WTC11 (cell line): ENCODE data around the gene SLIT3.

ENCODE experiments used
- CREB1 ChIP-seq: sonication (generic); formaldehyde crosslinking; IDR thresholded peaks from 2 replicates; pipeline ENCODE4 v1.8.0; 2023; ENCODE audit warnings: mild to moderate bottlenecking, missing genetic modification reagents
- FOXJ3 ChIP-seq: sonication (generic); formaldehyde crosslinking; IDR thresholded peaks from 2 replicates; pipeline ENCODE4 v1.9.0; 2021; ENCODE audit warnings: missing genetic modification reagents, mild to moderate bottlenecking, borderline replicate concordance
- GTF2I ChIP-seq: fragments of 250-450 bp; sonication (Bioruptor Pico); conservative IDR thresholded peaks from 2 replicates; pipeline ENCODE4 v1.4.0; 2021; ENCODE audit warnings: mild to moderate bottlenecking
- SMAD3 ChIP-seq: sonication (generic); formaldehyde crosslinking; IDR thresholded peaks from 2 replicates; pipeline ENCODE4 v1.8.0; 2022; ENCODE audit warnings: missing genetic modification reagents, mild to moderate bottlenecking, borderline replicate concordance
- TCF7 ChIP-seq: sonication (generic); formaldehyde crosslinking; IDR thresholded peaks from 2 replicates; pipeline ENCODE4 v1.8.0; 2022; ENCODE audit warnings: mild to moderate bottlenecking, low read depth, missing genetic modification reagents, moderate library complexity
- TP53 ChIP-seq: sonication (generic); formaldehyde crosslinking; IDR thresholded peaks from 2 replicates; pipeline ENCODE4 v1.8.1; 2023; ENCODE audit warnings: mild to moderate bottlenecking, missing genetic modification reagents
- ZNF671 ChIP-seq: fragments of 250-450 bp; sonication (Bioruptor Pico); IDR thresholded peaks from 2 replicates; pipeline ENCODE4 v1.8.0; 2021; ENCODE audit warnings: mild to moderate bottlenecking
- TF ChIP-seq, protein P1 (sequence below): fragments of 200-600 bp; IDR thresholded peaks from 2 replicates; pipeline ENCODE4 v1.8.0; 2022; ENCODE audit warnings: antibody characterized with exemption
- TF ChIP-seq, protein P2 (sequence below): sonication (generic); formaldehyde crosslinking; IDR thresholded peaks from 2 replicates; pipeline ENCODE4 v1.8.1; 2022; ENCODE audit warnings: low read depth, mild to moderate bottlenecking, moderate library complexity, missing genetic modification reagents, borderline replicate concordance
- TF ChIP-seq, protein P3 (sequence below): sonication (generic); formaldehyde crosslinking; conservative IDR thresholded peaks from 2 replicates; pipeline ENCODE4 v1.8.1; 2022; ENCODE audit warnings: mild to moderate bottlenecking, missing genetic modification reagents
- TF ChIP-seq, protein P4 (sequence below): sonication (generic); formaldehyde crosslinking; IDR thresholded peaks from 2 replicates; pipeline ENCODE4 v1.8.0; 2022; ENCODE audit warnings: mild to moderate bottlenecking, missing genetic modification reagents

DNA sequence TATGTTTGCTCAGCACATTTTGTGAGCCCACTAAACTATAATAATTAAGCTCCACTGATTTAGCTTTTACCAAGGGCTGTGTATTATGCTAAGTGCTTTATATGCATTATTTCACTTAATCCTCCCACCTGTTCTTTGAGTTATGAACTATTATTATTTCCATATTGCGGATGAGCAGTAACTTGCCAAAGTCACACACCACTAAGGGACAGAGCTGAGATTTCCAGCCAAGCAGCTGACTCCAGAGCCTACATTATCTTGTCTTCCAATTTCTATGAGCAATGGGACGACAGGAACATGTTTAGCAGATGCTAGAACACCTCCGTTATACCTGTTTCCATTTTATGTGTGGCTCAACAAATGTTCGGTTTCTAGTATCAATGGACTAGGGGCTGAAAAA lies 484.3 kb downstream of the SLIT3 start:
- TF ChIP-seq FOXJ3 (CRISPR knock-in tag) (no peak), CREB1 (CRISPR knock-in tag) (no peak), GTF2I (CRISPR knock-in tag) (no peak), SMAD3 (no peak), TP53 (no peak), ZNF671 (CRISPR knock-in tag) (no peak), TCF7 (CRISPR knock-in tag) (no peak)
- TF ChIP-seq, protein P1, sequence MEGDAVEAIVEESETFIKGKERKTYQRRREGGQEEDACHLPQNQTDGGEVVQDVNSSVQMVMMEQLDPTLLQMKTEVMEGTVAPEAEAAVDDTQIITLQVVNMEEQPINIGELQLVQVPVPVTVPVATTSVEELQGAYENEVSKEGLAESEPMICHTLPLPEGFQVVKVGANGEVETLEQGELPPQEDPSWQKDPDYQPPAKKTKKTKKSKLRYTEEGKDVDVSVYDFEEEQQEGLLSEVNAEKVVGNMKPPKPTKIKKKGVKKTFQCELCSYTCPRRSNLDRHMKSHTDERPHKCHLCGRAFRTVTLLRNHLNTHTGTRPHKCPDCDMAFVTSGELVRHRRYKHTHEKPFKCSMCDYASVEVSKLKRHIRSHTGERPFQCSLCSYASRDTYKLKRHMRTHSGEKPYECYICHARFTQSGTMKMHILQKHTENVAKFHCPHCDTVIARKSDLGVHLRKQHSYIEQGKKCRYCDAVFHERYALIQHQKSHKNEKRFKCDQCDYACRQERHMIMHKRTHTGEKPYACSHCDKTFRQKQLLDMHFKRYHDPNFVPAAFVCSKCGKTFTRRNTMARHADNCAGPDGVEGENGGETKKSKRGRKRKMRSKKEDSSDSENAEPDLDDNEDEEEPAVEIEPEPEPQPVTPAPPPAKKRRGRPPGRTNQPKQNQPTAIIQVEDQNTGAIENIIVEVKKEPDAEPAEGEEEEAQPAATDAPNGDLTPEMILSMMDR = no peak
- TF ChIP-seq, protein P2, sequence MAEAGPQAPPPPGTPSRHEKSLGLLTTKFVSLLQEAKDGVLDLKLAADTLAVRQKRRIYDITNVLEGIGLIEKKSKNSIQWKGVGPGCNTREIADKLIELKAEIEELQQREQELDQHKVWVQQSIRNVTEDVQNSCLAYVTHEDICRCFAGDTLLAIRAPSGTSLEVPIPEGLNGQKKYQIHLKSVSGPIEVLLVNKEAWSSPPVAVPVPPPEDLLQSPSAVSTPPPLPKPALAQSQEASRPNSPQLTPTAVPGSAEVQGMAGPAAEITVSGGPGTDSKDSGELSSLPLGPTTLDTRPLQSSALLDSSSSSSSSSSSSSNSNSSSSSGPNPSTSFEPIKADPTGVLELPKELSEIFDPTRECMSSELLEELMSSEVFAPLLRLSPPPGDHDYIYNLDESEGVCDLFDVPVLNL = no peak
- TF ChIP-seq, protein P3, sequence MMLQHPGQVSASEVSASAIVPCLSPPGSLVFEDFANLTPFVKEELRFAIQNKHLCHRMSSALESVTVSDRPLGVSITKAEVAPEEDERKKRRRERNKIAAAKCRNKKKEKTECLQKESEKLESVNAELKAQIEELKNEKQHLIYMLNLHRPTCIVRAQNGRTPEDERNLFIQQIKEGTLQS (CRISPR knock-in tag) = no peak
- TF ChIP-seq, protein P4, sequence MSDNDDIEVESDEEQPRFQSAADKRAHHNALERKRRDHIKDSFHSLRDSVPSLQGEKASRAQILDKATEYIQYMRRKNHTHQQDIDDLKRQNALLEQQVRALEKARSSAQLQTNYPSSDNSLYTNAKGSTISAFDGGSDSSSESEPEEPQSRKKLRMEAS (CRISPR knock-in tag) = no peak
